GM23338 (cell line): ENCODE measurements around the gene OR4N2.
"Not testable (repeated sequence)": the region's sequence is repeated elsewhere in the genome, so short reads cannot be mapped to it uniquely, and the experiment has no call there.

Experiments used
- CREB1 ChIP-seq: fragments of 250-450 bp; sonication (Bioruptor Pico); IDR thresholded peaks from 2 replicates; pipeline ENCODE4 v1.5.0; 2020; ENCODE audit warnings: low read depth, mild to moderate bottlenecking, moderate library complexity
- CTCF ChIP-seq, 2 experiments: fragments of 200-600 bp in 1 of 2; sonication (generic) in 1 of 2; conservative IDR thresholded peaks; 2 replicates each; pipeline versions ENCODE4 v1.5.1 to v1.6.1; 2016 to 2017; ENCODE audit warnings: antibody characterized with exemption in 2 of 2, low read depth in 2 of 2, mild to moderate bottlenecking in 2 of 2, moderate library complexity in 1 of 2
- EZH2 ChIP-seq: fragments of 200-600 bp; sonication (generic); IDR thresholded peaks from one replicate; pipeline ENCODE4 v1.8.0; 2017; ENCODE audit warnings: antibody characterized with exemption, mild to moderate bottlenecking, low read depth; ENCODE audit not compliant: unreplicated experiment
- JUNB ChIP-seq: IDR thresholded peaks from one replicate; pipeline ENCODE4 v1.6.1; 2016; ENCODE audit warnings: antibody characterized with exemption; ENCODE audit not compliant: unreplicated experiment
- POLR2AphosphoS5 ChIP-seq: IDR thresholded peaks from 2 replicates; pipeline ENCODE4 v1.6.1; 2016; ENCODE audit warnings: antibody characterized with exemption, low read depth
- ZNF114 ChIP-seq: fragments of 250-450 bp; sonication (Bioruptor Pico); IDR thresholded peaks from 2 replicates; pipeline ENCODE4 v1.5.0; 2020; ENCODE audit warnings: mild to moderate bottlenecking, moderate library complexity

GRCh38 chr14:19772454-19772853 lies 31.1 kb upstream of the OR4N2 start:
- not testable (repeated sequence) for TF ChIP-seq CTCF (conservative IDR thresholded peaks at IDR 0.05; ENCODE audit: low read depth in 2 of 2); POLR2AphosphoS5; EZH2; CREB1; ZNF114 (CRISPR knock-in tag); JUNB
